ENCODE results near the gene SEH1L. TPM values are rescaled to one million over a fixed set of nuclear protein-coding genes. Genes with fewer than 3 reads are reported as not detected.

The SEH1L gene
- total and polyA plus RNA-seq, 12 donors: 11.0 to 24.6 (median 17.7) TPM

GRCh38 chr18:13017247-13017875 lies 69.5 kb downstream of the SEH1L start:
- 63 to 64% methylated on average over 2 of the region's 2 CpGs for WGBS, 2 donors
- no peaks in the 10 kb centered on the region for H3K27me3 ChIP-seq
- intact Hi-C loops (cut with DNase I): loop anchor here in 1 of 10 donors (10.0 kb wide), 1 partner anchor 77 kb away; no protein-coding TSS in a partner anchor
- no peak for ATAC-seq
- no peak for TF ChIP-seq CTCF (IDR thresholded peaks at IDR 0.05)
- peaks cover 0 to 4% (median 0%) of the 10 kb centered on the region in 11 donors for H3K9me3 ChIP-seq
- peaks cover 0 to 10% (median 0%) of the 10 kb centered on the region in 9 donors for H3K4me1 ChIP-seq
- DNase-seq: no peak
- peaks cover 0 to 100% (median 40%) of the 10 kb centered on the region in 9 donors for H3K36me3 ChIP-seq
- no peak overlapping the region for H3K4me3 ChIP-seq
- H3K27ac ChIP-seq: no peak overlapping the region

- DNase-seq (no peak), ATAC-seq (no peak)
- WGBS, 2 donors: 87 to 90% methylated on average over 2 of the region's 2 CpGs
- TF ChIP-seq CTCF (IDR thresholded peaks at IDR 0.05): no peak
- Histone ChIP-seq H3K36me3 (peaks cover 0 to 100% (median 48%) of the 10 kb centered on the region in 9 donors), H3K4me3 (no peak overlapping the region), H3K4me1 (peaks cover 0 to 10% (median 0%) of the 10 kb centered on the region in 9 donors), H3K27ac (no peak overlapping the region), H3K9me3 (peaks cover 0 to 13% (median 0%) of the 10 kb centered on the region in 11 donors), H3K27me3 (no peaks in the 10 kb centered on the region)
- intact Hi-C loops (cut with DNase I): loop anchor here in 1 of 10 donors (10.0 kb wide), 1 partner anchor 76 kb away; no protein-coding TSS in a partner anchor
These were observed 70.6 kb downstream of the SEH1L start for GRCh38 chr18:13018374-13018773.

GRCh38 chr18:13019301-13019700 lies 71.5 kb downstream of the SEH1L start:
- DNase-seq (no peak), ATAC-seq (no peak)
- Histone ChIP-seq H3K27me3 (no peaks in the 10 kb centered on the region), H3K9me3 (peaks cover 0 to 14% (median 0%) of the 10 kb centered on the region in 11 donors), H3K4me3 (no peak overlapping the region), H3K4me1 (peaks cover 0 to 10% (median 0%) of the 10 kb centered on the region in 9 donors), H3K36me3 (peaks cover 0 to 100% (median 50%) of the 10 kb centered on the region in 9 donors), H3K27ac (no peak overlapping the region)
- intact Hi-C loops (cut with DNase I): loop anchor here in 1 of 10 donors (10.0 kb wide), 1 partner anchor 76 kb away; no protein-coding TSS in a partner anchor
- 91 to 93% methylated on average over 3 of the region's 3 CpGs for WGBS, 2 donors
- no peak for TF ChIP-seq CTCF (IDR thresholded peaks at IDR 0.05)

GRCh38 chr18:13022644-13023043 lies 74.8 kb downstream of the SEH1L start:
- DNase-seq: no peak
- Histone ChIP-seq H3K4me1 (peaks cover 0 to 17% (median 6%) of the 10 kb centered on the region in 9 donors), H3K36me3 (peaks cover 0 to 99% (median 39%) of the 10 kb centered on the region in 9 donors), H3K27ac (no peak overlapping the region), H3K9me3 (peaks cover 0 to 14% (median 0%) of the 10 kb centered on the region in 11 donors), H3K4me3 (no peak overlapping the region), H3K27me3 (no peaks in the 10 kb centered on the region)
- no peak for ATAC-seq
- intact Hi-C loops (cut with DNase I): no loop called here
- no peak for TF ChIP-seq CTCF (IDR thresholded peaks at IDR 0.05)

Data from heart right ventricle (tissue), 16 donors.